ENCODE data around the gene ETV2.

DNA sequence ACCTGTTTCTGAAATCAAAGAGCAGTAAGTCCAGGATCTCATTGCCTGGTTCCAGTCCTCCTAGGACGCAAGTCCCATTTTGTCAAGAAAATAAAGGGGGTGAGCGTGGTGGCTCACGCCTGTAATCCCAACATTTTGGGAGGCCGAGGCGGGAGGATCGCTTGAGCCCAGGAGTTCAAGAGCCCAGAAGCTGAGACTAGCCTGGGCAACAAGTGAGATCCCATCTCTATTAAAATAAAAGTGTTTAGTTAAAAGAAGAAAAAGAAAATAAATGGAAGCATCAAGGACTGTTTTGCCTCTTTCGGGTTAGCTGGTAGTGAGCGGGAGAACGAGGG, 29.4 kb upstream of the ETV2 start:
- TF ChIP-seq CTCF (IDR thresholded peaks at IDR 0.05) (no peak), POLR2A (IDR thresholded peaks at IDR 0.05) (no peak)

All from adrenal gland (tissue), 5 donors.